CD4-positive, alpha-beta T cell treated with Interleukin-4 for 1 hour (primary cell): ENCODE results near the gene DCAF5.
"Not testable (repeated sequence)": the region's sequence is repeated elsewhere in the genome, so short reads cannot be mapped to it uniquely, and the experiment has no call there.

Experiments
- DNase-seq, 2 donors: peaks; one replicate each; pipeline ENCODE4 v3.0.0-alpha.2; 2020 to 2022

The DCAF5 gene

DNA sequence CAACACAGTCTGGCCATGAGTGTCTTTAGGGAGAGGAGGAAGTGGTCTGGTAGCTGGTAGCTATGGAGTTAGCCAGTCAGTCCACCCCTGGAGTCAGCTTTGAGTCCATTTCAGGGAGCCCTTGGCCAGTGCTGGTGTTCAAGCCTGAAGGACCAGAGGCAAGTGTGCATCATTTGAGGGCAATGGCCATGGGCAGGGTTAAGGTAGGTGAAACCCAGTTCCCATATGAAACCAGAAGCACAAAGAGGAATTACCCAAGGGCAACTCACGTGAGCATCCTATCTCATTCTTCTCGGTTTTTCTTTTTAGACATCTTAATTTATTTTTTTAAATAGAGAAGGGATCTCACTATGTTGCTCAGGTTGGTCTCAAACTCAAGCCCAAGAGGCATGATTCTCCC, 112.6 kb downstream of the DCAF5 start:
- no peak for DNase-seq

- DNase-seq: no peak
Measured at GRCh38 chr14:69039288-69039628, 113.7 kb downstream of the DCAF5 start.

GRCh38 chr14:69038455-69039287, 114.2 kb downstream of the DCAF5 start:
- no peak for DNase-seq

GRCh38 chr14:69037790-69038454, 115.0 kb downstream of the DCAF5 start:
- DNase-seq: no peak

DNA sequence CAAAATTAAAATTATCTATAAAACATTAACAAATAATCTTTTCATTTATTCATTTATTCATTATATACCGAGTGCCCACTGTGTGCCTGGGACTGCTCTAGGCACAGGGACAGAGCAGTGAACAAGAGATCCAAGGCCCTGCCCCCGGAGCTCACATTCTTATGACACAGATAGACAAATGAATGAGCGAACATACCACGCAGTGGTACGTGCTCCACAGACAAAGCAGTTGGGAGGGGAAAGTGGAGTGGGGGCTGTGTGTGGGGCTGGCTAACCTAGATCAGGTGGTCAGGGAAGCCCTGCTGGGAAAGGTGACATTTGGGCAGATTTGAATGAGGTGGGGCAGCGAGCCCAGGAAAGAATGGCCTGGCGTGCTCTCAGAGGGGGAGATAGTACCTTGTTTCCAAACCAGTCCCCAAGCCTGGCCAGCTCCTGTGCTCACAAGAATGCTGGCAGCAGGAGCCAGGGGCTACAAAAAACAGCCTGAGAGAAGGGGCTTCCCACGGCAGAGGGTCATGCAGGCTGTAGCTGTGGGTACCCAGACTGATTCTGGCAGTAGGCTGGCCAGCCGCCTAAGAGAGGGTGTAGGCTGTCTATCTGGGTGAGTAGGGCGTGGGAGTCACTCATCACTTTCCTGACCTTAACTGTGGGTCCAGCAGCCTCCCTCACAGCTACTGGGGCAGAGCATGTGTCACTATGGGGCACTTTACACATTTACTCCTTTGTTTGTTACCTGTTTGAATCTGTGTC, 116.0 kb downstream of the DCAF5 start:
- no peak for DNase-seq

GRCh38 chr14:69034612-69035262, 118.2 kb downstream of the DCAF5 start:
- DNase-seq: no peak

GRCh38 chr14:69027242-69027913, 125.5 kb downstream of the DCAF5 start:
- no peak for DNase-seq

- no peak for DNase-seq
Measured at GRCh38 chr14:69023035-69023434, 129.9 kb downstream of the DCAF5 start.

GRCh38 chr14:69022093-69022492, 130.8 kb downstream of the DCAF5 start:
- DNase-seq: not testable (repeated sequence)

DNA sequence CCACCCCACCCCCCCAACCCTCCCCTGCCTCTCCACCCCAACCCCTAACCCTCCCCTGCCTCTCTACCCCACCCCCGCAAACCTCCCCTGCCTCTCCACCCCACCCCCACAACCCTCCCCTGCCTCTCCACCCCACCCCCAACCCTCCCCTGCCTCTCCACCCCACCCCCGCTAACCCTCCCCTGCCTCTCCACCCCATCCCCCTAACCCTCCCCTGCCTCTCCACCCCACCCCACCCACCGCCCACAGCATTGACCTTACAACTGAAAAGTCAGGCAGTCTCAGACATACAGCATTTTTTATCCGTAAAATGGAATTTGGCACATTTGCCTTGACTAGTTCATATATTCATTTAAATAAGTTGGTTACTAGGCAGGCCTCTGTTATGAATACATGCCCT, 135.2 kb downstream of the DCAF5 start:
- no peak for DNase-seq

- DNase-seq: no peak
Measured at GRCh38 chr14:69014829-69015259, 138.1 kb downstream of the DCAF5 start.

GRCh38 chr14:69013943-69014782, 138.8 kb downstream of the DCAF5 start:
- peak; percentile 6 to 72 for DNase-seq

- no peak for DNase-seq
Measured at GRCh38 chr14:69012256-69012953, 140.5 kb downstream of the DCAF5 start.

- no peak for DNase-seq
Measured at GRCh38 chr14:69010648-69011047, 142.3 kb downstream of the DCAF5 start.

GRCh38 chr14:69008421-69008884, 144.5 kb downstream of the DCAF5 start:
- no peak for DNase-seq

DNA sequence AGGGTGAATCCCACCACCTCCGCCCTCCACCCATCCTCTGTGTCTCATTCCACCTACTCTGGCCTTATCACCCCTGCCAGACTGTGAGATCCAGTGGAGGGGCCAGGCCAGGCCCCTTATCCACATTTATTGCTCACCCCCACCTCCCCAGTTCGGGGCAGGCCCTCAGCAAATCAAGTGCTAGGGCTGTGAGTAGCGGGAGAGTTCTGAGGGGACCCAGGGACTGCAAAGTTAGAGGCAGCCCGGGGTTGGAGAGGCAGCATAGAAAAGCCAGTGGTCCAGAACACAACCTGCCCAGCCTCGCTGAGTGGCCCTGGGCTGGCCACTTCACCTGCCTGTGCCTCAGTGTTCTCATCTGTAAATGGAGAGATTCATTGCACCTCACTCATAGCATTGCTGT, 146.6 kb downstream of the DCAF5 start:
- DNase-seq: no peak

DNA sequence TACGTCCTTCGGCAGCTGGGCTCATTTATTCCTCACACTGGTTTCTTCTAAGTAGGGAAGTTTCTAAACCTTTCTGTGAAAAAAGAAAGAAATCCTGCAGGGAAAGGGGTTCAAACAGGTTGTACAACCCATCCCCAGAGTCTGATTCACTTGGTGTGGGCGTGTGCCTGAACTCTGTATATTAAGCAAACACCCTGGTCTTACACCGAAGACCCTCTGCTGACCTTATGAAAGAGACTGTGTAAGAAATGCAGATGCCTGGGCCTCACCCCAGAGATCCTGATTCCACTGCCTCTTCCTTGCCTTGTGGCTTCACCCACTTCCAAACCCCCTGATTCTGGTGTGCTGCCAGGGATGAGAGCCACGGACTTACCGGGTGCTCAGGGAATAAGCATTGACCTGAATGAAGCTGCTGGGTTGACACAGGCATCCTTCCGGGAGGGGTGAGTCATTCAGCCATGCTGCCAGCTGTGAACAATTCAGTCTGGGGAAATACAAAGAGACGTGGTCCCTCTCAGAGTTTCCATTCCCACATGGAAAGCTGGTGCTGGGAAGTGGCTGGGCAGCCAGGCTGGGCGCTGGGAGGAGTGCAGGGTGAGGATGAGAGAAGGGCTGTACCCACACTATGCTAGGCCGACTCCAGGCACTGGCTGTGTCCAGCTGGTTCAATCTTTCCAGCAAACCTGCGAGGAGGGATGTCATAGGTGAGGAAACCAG, 147.3 kb downstream of the DCAF5 start:
- no peak for DNase-seq

GRCh38 chr14:69004731-69005431, 148.0 kb downstream of the DCAF5 start:
- DNase-seq: no peak

GRCh38 chr14:69003626-69004025, 149.3 kb downstream of the DCAF5 start:
- DNase-seq: no peak

DNA sequence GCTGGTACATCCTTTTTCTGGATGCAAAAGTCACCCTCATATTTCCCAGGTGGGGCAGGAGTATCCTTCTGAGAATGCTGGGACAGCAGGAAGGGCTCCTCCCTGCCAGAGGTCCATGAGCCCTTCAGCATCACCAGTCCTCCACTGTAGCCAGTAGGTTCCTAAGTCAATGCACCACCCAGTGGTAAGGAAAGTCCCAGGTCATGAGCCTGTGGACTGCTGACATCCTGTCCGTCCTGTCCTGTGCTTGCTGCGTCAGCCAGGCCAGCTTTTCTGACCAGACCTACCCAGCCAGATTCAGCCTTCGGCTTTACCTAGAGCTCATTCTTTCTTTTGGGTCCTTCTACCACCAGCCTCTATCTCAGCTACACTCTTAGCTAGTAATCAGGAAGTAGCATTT, 150.8 kb downstream of the DCAF5 start:
- DNase-seq: peak; percentile 21 to 29
